RWPE1 (cell line): ENCODE measurements around the gene DDIT4.

ENCODE experiments used
- CTCF ChIA-PET: fragments of 350-600 bp; sonication (Branson Sonifier 250); formaldehyde crosslinking; extraction: SDS; loops from one replicate; lab custom pipeline; 2021; lab: Yijun Ruan, JAX
- POLR2A ChIA-PET: fragments of 400-600 bp; formaldehyde crosslinking; extraction: SDS; loops from one replicate; lab custom pipeline; 2020; ENCODE audit warnings: antibody characterized with exemption; ENCODE audit not compliant: low non-redundant PET; lab: Yijun Ruan, JAX
- DNase-seq: peaks from one replicate; pipeline ENCODE4 v3.0.0; 2012; ENCODE audit warnings: low spot score
- H3K27ac ChIP-seq: fragments of 450-650 bp; 2 replicates; pipeline ENCODE4 v1.5.1; 2017
- TF ChIP-seq, protein P1 (sequence below): fragments of 450-650 bp; conservative IDR thresholded peaks from 2 replicates; pipeline ENCODE4 v1.5.1; 2017; ENCODE audit warnings: low read depth, mild to moderate bottlenecking

Gene DDIT4

GRCh38 chr10:72312865-72313391, 39.2 kb downstream of the DDIT4 start:
- ChIA-PET CTCF (interaction anchor here (0.6 kb wide), 1 partner anchor 16 kb away, joined by 3 read pairs; no protein-coding TSS in a partner anchor), POLR2A (interaction anchor here (0.7 to 1.1 kb wide), 2 partner anchors 9 to 19 kb away, joined by 3 to 4 read pairs; no protein-coding TSS in a partner anchor)
- TF ChIP-seq, protein P1, sequence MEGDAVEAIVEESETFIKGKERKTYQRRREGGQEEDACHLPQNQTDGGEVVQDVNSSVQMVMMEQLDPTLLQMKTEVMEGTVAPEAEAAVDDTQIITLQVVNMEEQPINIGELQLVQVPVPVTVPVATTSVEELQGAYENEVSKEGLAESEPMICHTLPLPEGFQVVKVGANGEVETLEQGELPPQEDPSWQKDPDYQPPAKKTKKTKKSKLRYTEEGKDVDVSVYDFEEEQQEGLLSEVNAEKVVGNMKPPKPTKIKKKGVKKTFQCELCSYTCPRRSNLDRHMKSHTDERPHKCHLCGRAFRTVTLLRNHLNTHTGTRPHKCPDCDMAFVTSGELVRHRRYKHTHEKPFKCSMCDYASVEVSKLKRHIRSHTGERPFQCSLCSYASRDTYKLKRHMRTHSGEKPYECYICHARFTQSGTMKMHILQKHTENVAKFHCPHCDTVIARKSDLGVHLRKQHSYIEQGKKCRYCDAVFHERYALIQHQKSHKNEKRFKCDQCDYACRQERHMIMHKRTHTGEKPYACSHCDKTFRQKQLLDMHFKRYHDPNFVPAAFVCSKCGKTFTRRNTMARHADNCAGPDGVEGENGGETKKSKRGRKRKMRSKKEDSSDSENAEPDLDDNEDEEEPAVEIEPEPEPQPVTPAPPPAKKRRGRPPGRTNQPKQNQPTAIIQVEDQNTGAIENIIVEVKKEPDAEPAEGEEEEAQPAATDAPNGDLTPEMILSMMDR: no peak
- peak overlapping the region; percentile 100 for H3K27ac ChIP-seq
- no peak for DNase-seq

DNA sequence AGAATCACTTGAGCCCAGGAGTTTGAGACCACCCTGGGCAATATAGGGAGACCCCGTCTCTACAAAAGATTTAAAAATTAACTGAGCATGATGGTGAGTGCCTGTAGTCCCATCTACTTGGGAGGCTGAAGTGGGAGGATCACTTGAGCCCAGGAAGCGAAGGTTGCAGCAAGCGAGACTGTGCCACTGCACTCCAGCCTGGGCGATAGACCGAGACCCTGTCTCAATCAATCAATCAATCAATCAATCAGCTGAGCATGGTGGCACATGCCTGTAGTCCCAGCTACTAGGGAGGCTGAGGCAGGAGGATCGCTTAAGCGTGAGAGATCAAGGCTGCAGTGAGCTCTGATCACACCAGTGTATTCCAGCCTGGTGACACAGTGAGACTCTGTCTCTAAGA, 40.5 kb downstream of the DDIT4 start:
- DNase-seq: no peak
- ChIA-PET CTCF (interaction anchor here (0.6 kb wide), 1 partner anchor 30 kb away, joined by 3 read pairs; no protein-coding TSS in a partner anchor), POLR2A (interaction anchor here (1.3 to 1.8 kb wide), 2 partner anchors 17 to 38 kb away, joined by 3 to 9 read pairs; no protein-coding TSS in a partner anchor)
- peak overlapping the region; percentile 100 for H3K27ac ChIP-seq
- TF ChIP-seq, protein P1: no peak

DNA sequence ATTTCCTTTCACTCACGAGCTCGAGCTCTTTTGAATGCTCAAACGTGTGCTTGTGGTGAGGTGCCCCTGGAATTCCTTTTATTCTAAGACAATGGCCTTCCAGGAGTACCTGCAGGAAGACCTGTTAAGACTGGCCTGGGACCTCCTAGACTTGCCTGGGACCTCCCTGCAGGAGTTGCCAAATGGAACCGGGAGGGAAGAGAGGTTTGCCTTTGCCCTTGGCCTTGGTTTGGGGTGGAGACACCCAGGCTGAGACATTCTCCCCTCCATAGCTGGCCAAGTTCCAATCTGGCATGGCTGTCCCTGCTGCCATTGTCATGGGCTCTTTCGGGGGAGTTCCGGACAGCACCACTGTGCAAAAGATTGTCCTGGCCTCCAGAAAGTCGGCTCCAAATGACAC, 41.3 kb downstream of the DDIT4 start:
- DNase-seq: no peak
- TF ChIP-seq, protein P1: no peak
- ChIA-PET POLR2A (interaction anchor here (0.7 to 1.8 kb wide), 5 partner anchors 17 to 42 kb away, joined by 3 to 9 read pairs (median 3); partner anchors contain the start of gene DDIT4), CTCF (interaction anchor here (1.2 kb wide), 1 partner anchor 22 kb away, joined by 4 read pairs; no protein-coding TSS in a partner anchor)
- H3K27ac ChIP-seq: peak overlapping the region; percentile 100

DNA sequence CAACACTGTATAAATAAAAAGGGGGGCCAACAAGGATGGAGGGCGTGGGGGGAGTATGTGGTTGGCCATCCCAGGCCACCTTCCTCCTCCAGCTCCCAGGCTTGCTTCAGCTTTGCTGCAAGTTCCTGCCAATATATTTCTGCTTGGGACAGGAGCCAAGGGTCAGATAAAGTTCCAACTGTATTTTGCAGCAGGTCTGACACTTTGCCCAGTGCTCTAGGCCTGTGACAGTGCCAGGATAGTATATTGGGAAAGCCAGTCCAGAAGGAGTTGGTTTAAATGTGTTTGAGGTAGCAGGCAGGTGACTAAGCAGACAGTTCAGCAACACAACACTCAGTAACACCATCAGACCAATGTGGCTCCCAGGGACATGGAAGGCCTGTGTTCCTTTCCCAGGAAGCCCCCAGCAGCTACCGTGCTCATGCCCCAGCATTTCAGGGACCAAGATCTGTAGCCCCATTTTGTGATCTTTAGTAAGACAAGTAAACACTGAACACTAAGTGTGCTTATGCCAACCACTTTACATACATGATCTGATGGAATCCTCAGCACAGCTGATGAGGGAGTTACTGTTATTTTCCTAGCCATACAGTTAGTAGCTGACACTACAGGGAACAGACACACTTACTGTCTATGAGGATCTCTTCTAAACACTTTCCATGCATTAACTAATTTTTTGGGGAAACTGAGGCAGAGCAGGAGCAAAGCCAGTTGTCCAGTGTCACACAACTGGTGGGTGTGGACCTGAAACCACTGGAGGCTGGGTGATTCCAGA, 42.1 kb downstream of the DDIT4 start:
- ChIA-PET CTCF (interaction anchor here (0.6 to 1.6 kb wide), 3 partner anchors 21 to 41 kb away, joined by 4 to 5 read pairs (median 4); no protein-coding TSS in a partner anchor), POLR2A (interaction anchor here (0.6 to 1.8 kb wide), 6 partner anchors 16 to 42 kb away, joined by 3 to 9 read pairs (median 3); partner anchors contain the start of gene DDIT4)
- DNase-seq: no peak
- peak overlapping the region; percentile 100 for H3K27ac ChIP-seq
- TF ChIP-seq, protein P1: no peak

DNA sequence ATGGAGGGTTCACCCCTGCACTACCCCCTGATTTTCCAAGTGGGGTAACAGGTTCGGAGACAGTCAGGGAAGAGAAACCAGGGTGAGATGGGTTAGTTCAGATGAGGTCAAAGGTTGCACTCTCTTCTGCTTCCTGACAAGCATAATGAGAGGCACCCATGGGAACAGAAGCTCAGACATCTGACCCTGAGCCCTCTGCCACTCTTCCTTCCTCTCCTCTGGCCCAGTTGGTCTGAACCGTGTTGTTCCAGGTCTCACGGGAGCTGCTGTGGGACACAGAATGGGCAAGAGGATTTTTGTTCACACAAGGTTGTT, 42.6 kb downstream of the DDIT4 start:
- DNase-seq: no peak
- ChIA-PET POLR2A (interaction anchor here (0.6 to 1.2 kb wide), 2 partner anchors 15 to 18 kb away, joined by 3 read pairs; no protein-coding TSS in a partner anchor), CTCF (interaction anchor here (0.6 to 1.6 kb wide), 3 partner anchors 21 to 41 kb away, joined by 4 to 5 read pairs (median 4); no protein-coding TSS in a partner anchor)
- peak overlapping the region; percentile 100 for H3K27ac ChIP-seq
- TF ChIP-seq, protein P1: no peak
